A673 (cell line): Measurements from ENCODE around the gene PPP1R18.

ENCODE experiments used
- EZH2 ChIP-seq: fragments of 200-600 bp; sonication (generic); IDR thresholded peaks from 2 replicates; pipeline ENCODE4 v1.6.1; 2017; ENCODE audit warnings: borderline replicate concordance, low read depth, mild to moderate bottlenecking, mixed read lengths, antibody characterized with exemption, low read length; ENCODE audit not compliant: poor library complexity, severe bottlenecking
- TF ChIP-seq, protein P1 (sequence below): fragments of 300-800, 200-600 bp; sonication (generic); conservative IDR thresholded peaks from 2 replicates; pipeline ENCODE4 v1.5.1; 2017; ENCODE audit warnings: low read depth, mild to moderate bottlenecking, antibody characterized with exemption, low read length, moderate library complexity, mixed read lengths

- TF ChIP-seq, protein P1, sequence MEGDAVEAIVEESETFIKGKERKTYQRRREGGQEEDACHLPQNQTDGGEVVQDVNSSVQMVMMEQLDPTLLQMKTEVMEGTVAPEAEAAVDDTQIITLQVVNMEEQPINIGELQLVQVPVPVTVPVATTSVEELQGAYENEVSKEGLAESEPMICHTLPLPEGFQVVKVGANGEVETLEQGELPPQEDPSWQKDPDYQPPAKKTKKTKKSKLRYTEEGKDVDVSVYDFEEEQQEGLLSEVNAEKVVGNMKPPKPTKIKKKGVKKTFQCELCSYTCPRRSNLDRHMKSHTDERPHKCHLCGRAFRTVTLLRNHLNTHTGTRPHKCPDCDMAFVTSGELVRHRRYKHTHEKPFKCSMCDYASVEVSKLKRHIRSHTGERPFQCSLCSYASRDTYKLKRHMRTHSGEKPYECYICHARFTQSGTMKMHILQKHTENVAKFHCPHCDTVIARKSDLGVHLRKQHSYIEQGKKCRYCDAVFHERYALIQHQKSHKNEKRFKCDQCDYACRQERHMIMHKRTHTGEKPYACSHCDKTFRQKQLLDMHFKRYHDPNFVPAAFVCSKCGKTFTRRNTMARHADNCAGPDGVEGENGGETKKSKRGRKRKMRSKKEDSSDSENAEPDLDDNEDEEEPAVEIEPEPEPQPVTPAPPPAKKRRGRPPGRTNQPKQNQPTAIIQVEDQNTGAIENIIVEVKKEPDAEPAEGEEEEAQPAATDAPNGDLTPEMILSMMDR: no peak
- TF ChIP-seq EZH2: no peak
Observed at GRCh38 chr6:30719356-30719755, 32.9 kb upstream of the PPP1R18 start.
